Parathyroid adenoma (tissue), 2 donors: ENCODE results near the gene RNU6-1.

Source experiments
- H2AFZ ChIP-seq: fragments of 300-600 bp; sonication (generic); one replicate; pipeline ENCODE4 v1.7.0; 2017; ENCODE audit warnings: antibody characterized with exemption, mild to moderate bottlenecking
- H3K27ac ChIP-seq: fragments of 300-600 bp; sonication (generic); one replicate; pipeline ENCODE4 v1.7.0; 2017
- H3K27me3 ChIP-seq: fragments of 300-600 bp; sonication (generic); one replicate; pipeline ENCODE4 v1.7.0; 2017; ENCODE audit warnings: low read length; ENCODE audit not compliant: control insufficient read depth, insufficient read depth
- H3K36me3 ChIP-seq: fragments of 300-600 bp; sonication (generic); one replicate; pipeline ENCODE4 v1.7.0; 2017; ENCODE audit warnings: low read length; ENCODE audit not compliant: control insufficient read depth, insufficient read depth
- H3K4me1 ChIP-seq: fragments of 300-600 bp; sonication (generic); one replicate; pipeline ENCODE4 v1.7.0; 2017; ENCODE audit warnings: control low read depth
- H3K4me2 ChIP-seq: fragments of 300-600 bp; sonication (generic); one replicate; pipeline ENCODE4 v1.7.0; 2017; ENCODE audit warnings: low read length
- H3K4me3 ChIP-seq: fragments of 300-600 bp; sonication (generic); one replicate; pipeline ENCODE4 v1.7.0; 2017; ENCODE audit warnings: low read depth, low read length
- H3K79me2 ChIP-seq: fragments of 300-600 bp; sonication (generic); one replicate; pipeline ENCODE4 v1.7.0; 2017; ENCODE audit warnings: control low read depth
- H3K9ac ChIP-seq: fragments of 300-600 bp; sonication (generic); one replicate; pipeline ENCODE4 v1.7.0; 2017; ENCODE audit warnings: mild to moderate bottlenecking
- H3K9me3 ChIP-seq: fragments of 300-600 bp; sonication (generic); one replicate; pipeline ENCODE4 v1.7.0; 2017; ENCODE audit warnings: low read length; ENCODE audit not compliant: control insufficient read depth
- TF ChIP-seq, protein P1 (sequence below): fragments of 300-600 bp; sonication (generic); IDR thresholded peaks from one replicate; pipeline ENCODE4 v1.7.0; 2017; ENCODE audit warnings: antibody characterized with exemption, mild to moderate bottlenecking
- donor health status: primary hyperparathyroidism.

Gene RNU6-1

DNA sequence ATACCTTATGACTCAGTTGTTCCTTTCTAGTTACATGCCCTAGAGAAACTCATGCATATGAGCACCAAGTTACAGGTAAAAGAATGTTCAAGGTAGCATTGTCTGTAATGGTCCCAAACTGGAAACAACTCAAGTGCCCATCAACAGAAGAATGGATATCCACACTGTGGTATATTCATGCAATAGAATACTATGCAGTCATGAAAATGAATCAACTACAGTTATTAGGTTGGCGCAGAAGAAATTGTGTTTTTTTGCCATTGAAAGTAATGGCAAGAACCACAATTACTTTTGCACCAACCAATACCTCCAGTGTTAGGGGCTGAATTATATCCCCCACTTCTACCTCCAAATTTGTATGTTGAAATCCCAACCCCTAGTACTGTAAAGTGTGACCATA, 9.7 kb upstream of the RNU6-1 start:
- TF ChIP-seq, protein P1, sequence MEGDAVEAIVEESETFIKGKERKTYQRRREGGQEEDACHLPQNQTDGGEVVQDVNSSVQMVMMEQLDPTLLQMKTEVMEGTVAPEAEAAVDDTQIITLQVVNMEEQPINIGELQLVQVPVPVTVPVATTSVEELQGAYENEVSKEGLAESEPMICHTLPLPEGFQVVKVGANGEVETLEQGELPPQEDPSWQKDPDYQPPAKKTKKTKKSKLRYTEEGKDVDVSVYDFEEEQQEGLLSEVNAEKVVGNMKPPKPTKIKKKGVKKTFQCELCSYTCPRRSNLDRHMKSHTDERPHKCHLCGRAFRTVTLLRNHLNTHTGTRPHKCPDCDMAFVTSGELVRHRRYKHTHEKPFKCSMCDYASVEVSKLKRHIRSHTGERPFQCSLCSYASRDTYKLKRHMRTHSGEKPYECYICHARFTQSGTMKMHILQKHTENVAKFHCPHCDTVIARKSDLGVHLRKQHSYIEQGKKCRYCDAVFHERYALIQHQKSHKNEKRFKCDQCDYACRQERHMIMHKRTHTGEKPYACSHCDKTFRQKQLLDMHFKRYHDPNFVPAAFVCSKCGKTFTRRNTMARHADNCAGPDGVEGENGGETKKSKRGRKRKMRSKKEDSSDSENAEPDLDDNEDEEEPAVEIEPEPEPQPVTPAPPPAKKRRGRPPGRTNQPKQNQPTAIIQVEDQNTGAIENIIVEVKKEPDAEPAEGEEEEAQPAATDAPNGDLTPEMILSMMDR: no peak
- H3K27ac ChIP-seq: no peak overlapping the region
- no peaks in the 10 kb centered on the region for H3K4me1 ChIP-seq
- H2AFZ ChIP-seq: no peak overlapping the region
- H3K4me3 ChIP-seq: no peak overlapping the region
- no peaks in the 10 kb centered on the region for H3K27me3 ChIP-seq
- H3K9me3 ChIP-seq: no peaks in the 10 kb centered on the region
- H3K9ac ChIP-seq: no peak overlapping the region
- no peaks in the 10 kb centered on the region for H3K36me3 ChIP-seq
- no peaks in the 10 kb centered on the region for H3K79me2 ChIP-seq
- no peak overlapping the region for H3K4me2 ChIP-seq

DNA sequence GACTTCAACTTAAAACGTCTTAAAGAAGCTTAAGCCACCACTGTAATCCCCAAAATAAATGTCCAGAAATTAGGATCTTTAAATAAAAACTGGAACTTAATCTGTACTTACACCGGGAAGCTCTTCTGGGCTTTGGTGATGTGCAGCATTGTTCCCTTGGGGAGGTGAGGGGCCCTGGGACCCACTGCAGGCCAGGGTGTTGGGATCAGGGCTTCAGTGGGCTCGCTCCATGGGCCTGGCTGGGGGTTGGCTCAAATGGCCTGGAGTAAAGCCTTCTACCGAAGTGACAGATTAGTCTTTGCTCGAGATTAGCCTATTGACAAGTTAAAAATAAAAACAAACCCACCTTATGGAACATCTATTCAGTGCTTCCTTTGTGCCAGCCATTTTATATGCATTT, 6.1 kb upstream of the RNU6-1 start:
- TF ChIP-seq, protein P1: no peak
- no peaks in the 10 kb centered on the region for H3K27me3 ChIP-seq
- no peaks in the 10 kb centered on the region for H3K79me2 ChIP-seq
- no peaks in the 10 kb centered on the region for H3K36me3 ChIP-seq
- H3K4me1 ChIP-seq: no peaks in the 10 kb centered on the region
- no peak overlapping the region for H3K9ac ChIP-seq
- H3K4me3 ChIP-seq: no peak overlapping the region
- no peak overlapping the region for H3K27ac ChIP-seq
- no peak overlapping the region for H3K4me2 ChIP-seq
- H3K9me3 ChIP-seq: no peaks in the 10 kb centered on the region
- H2AFZ ChIP-seq: no peak overlapping the region

DNA sequence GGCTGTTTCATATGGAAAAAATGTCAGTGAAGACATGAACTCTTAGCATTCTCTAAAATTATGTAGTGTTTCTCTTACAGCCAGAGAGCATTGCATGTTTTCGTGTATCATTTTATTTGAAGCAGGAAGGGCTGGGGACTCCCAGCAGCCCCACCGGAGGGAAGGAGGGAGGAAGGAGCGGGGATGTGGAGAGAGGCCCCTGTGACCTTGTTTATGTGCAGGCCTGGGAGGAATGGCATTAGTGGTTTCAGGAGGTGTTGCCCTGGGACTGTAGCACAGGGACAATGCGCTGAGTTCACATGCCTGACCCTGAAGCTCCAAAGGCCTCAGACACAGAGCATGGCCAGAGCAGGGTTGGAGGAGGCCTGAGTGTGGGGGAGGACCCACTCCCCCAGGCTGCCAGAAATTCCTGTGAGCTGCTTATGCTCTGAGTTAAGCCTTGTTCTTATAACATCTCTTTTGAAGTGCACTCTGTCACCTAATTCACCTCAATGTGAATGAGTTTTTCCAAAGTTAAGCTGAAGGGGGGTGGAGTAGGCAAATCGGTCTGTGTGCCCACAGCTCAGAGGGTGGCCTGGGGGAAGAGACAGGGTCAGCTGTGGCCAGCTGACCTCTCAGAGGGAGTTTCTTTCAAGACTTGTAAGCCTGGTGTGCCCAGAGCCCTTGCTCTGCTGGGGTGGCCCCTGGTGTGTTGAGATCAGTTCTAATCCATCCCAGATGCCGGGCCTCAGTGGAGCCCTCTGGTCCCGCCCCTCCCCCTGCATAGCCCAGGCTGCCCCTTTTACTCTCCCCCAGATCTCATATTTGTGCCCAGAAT, 3.9 kb upstream of the RNU6-1 start:
- no peak overlapping the region for H3K4me3 ChIP-seq
- peak overlapping the region; percentile 17 for H2AFZ ChIP-seq
- no peaks in the 10 kb centered on the region for H3K79me2 ChIP-seq
- H3K36me3 ChIP-seq: no peaks in the 10 kb centered on the region
- H3K9me3 ChIP-seq: no peaks in the 10 kb centered on the region
- no peaks in the 10 kb centered on the region for H3K27me3 ChIP-seq
- no peak overlapping the region for H3K9ac ChIP-seq
- H3K4me2 ChIP-seq: no peak overlapping the region
- H3K27ac ChIP-seq: no peak overlapping the region
- no peaks in the 10 kb centered on the region for H3K4me1 ChIP-seq
- TF ChIP-seq, protein P1: no peak

DNA sequence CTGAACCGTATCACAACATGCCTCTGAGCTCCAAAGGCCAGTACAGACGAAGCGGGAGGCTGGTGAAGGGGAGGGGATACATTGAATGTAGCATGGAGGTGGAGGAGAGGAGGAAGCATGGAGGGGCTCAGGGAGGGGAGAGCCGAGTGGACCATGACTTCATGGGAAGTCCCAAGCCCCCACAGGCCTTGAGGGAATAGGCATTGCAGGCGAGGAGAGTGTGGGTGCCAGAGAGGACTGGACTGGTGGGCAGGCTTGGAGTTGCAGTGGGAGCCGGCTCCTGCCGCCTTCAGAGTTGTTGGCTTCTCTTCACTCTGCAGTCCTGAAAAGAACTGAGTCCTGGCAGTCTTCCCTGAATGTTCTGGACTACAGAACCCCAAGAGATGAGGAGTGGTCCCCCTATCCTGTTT, 3.3 kb upstream of the RNU6-1 start:
- Histone ChIP-seq H3K4me1 (peaks cover 3% of the 10 kb centered on the region), H3K9ac (no peak overlapping the region), H3K36me3 (no peaks in the 10 kb centered on the region)

More for the DNA sequence above, 3.3 kb upstream of the RNU6-1 start:
- no peak overlapping the region for H3K4me2 ChIP-seq
- no peaks in the 10 kb centered on the region for H3K9me3 ChIP-seq
- TF ChIP-seq, protein P1: no peak
- H3K79me2 ChIP-seq: no peaks in the 10 kb centered on the region
- H2AFZ ChIP-seq: no peak overlapping the region
- no peaks in the 10 kb centered on the region for H3K27me3 ChIP-seq
- no peak overlapping the region for H3K4me3 ChIP-seq
- H3K27ac ChIP-seq: no peak overlapping the region
